Cardiac septum (tissue), 1 donor: ENCODE data around the gene NR3C2. TPM values are rescaled to one million over a fixed set of nuclear protein-coding genes. Genes with fewer than 3 reads are reported as not detected.

Source experiments
- DNase-seq: peaks from one replicate; pipeline ENCODE4 v3.0.0-alpha.2; 2020; ENCODE audit warnings: low spot score
- intact Hi-C: fragments of 100-400 bp; cut with DNase I; formaldehyde crosslinking; loops from one replicate; pipeline ENCODE4 v1.14.0; 2022
- total RNA-seq: library from RNA; stranded (reverse); fragmentation: NEBNext Ultra II Directional; extraction: Animal tissue kit (Norgen Biotek cat#: 25700); gene quantifications from one replicate; pipeline ENCODE4 v1.2.1, GENCODE V29; 2021
- donor health status: DM: no; HTN: no; CAD: no.

The NR3C2 gene
- total RNA-seq, 1 donor from 2014 or later, result 17.3 TPM

GRCh38 chr4:148380291-148380690, 61.9 kb downstream of the NR3C2 start:
- intact Hi-C loops, result no loop called here

GRCh38 chr4:148376151-148376550, 66.1 kb downstream of the NR3C2 start:
- intact Hi-C loops, result no loop called here
- DNase-seq, result no peak

More at GRCh38 chr4:148380291-148380690, 61.9 kb downstream of the NR3C2 start:
- DNase-seq, result no peak

DNA sequence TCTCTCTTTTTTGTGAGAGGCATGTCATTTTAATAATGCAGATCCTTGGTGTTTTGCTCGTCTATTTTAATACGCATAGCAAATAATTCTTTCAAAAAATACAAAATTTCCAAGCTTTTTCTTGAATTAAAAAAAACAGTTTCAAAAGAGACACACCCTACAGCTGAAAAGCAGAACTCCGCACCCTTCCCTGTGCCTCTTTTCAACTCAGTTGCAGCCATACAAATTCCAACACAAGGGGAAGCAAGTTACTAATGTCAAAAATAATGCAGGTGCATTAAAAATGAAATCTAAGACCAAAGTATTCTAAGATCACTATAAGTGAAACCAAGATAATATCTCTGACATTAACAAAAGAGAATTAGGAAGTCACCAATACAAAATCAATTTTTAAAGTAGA, 66.6 kb downstream of the NR3C2 start:
- intact Hi-C loops, result no loop called here
- no peak for DNase-seq

DNA sequence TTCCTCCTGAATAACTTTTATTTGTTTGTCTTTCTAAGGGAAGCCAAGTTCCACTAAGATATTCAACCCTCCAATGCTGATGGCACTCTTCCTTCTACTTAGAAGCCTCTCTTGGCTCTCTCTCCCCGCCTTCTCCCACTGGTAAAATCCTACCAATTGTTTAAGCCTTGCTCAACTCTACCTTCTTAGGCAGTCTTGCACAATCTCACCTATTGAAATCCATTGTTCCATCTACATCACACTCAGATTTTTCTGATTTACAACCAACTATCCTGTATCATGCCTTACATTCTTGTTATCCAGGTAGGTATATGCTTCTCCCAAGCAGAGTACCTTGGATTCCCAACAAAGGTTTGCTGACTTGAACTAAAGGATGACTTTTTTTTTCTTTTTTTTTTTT, 69.1 kb downstream of the NR3C2 start:
- intact Hi-C loops, result no loop called here
- DNase-seq, result no peak

- intact Hi-C loops, result no loop called here
- DNase-seq, result no peak
Observed at GRCh38 chr4:148369919-148370318, 72.3 kb downstream of the NR3C2 start.

DNA sequence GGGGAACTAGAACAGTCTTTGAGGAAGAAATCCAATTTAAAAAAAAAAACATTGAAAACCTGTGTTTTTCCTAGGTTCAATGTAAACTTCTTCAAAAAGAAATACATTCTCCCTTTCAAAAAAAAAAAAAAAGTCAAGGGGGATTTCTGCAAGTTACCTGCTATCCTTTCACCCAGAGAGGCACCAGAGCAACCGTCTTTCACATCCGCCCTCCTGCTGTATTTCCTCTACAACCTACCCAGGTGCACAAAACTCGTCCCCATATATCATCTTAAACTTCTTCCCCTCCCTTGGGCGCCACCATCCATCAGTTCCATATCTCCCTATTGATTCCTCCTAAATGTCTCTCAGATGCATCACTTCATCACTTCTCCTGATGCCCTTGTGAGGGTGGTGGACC, 74.5 kb downstream of the NR3C2 start:
- no peak for DNase-seq
- intact Hi-C loops, result no loop called here

DNA sequence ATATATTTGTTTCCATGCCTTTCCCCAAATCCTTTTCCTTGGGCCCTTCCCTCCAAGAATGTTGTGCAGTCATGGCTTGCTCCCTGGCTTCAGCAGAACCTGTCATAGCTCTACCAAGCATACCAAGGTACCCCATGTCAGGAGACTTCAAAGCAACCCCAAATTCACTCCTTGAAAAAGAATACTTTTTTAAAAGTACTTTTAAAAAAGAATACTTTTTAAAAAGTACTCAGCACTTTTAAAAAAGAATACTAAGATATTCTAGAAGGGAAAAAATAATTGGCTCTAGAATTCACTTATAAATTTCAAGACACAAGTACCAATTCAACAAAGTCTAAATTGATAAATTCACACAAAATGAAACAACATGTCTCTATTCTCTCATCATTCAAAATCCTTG, 76.0 kb downstream of the NR3C2 start:
- no peak for DNase-seq
- intact Hi-C loops, result no loop called here

GRCh38 chr4:148364525-148364924, 77.7 kb downstream of the NR3C2 start:
- intact Hi-C loops, result no loop called here
- no peak for DNase-seq

- no peak for DNase-seq
- intact Hi-C loops, result no loop called here
Observed at GRCh38 chr4:148359769-148360168, 82.4 kb downstream of the NR3C2 start.

- intact Hi-C loops, result no loop called here
- no peak for DNase-seq
Observed at GRCh38 chr4:148355442-148356123, 86.6 kb downstream of the NR3C2 start.

DNA sequence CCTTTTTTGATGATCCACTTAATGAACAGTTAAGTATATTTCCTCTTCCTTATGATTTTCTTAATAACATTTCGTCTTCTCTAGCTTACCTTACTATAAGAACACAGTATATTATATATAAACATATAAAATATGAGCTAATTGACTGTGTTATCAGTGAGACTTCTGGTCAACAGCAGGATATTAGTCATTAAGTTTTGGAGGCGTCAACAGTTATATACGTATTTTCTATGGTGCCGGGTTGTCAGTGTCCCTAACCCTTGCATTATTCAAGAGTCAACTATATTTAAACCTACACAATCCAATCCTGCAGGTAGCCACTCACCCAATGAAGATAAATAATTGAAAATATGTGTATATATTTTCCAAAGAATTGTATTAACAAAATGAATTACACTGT, 88.0 kb downstream of the NR3C2 start:
- intact Hi-C loops, result no loop called here
- DNase-seq, result no peak

- no peak for DNase-seq
- intact Hi-C loops, result no loop called here
Observed at GRCh38 chr4:148353571-148353970, 88.6 kb downstream of the NR3C2 start.

DNA sequence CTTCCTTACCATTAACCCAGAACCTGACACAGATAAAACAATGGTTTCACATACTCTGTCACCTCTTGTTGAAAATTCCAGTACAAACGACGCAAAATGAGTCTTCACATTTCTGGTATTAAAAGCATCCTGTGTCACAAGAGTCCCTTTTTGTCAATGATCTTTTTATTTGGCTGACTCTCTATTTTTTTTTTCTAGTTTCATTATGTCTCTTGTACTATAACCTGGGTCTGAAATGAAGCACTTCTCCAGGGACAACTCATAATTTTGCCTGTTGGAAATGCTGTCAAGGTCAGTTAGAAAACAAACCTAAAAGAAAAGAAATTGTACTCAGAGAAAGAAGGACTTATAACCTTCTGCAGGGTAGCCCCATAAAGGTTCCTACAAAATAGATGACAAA, 93.1 kb downstream of the NR3C2 start:
- intact Hi-C loops, result loop anchor here (10.0 kb wide), 1 partner anchor 96 kb away; the partner anchor contains the start of gene NR3C2
- DNase-seq, result no peak

DNA sequence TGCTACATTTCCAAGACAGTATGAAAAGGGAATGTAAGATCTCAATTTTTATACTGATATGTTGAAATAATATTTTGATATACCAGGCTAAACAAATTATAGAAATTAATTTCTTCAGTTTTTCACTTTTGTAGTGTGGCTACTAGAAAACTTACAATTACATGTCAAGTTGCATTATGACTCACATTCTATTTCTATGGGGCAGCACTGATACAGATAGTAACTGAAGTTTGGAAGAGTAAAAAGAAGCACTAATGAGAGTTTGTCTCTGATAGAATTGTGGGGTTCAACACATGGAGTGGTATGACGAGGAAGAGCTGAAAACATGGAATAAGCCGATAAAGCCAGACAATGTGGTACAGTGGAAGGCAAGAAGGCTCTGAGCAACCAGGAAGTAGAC, 95.6 kb downstream of the NR3C2 start:
- intact Hi-C loops, result loop anchor here (10.0 kb wide), 1 partner anchor 98 kb away; the partner anchor contains the start of gene NR3C2
- no peak for DNase-seq

DNA sequence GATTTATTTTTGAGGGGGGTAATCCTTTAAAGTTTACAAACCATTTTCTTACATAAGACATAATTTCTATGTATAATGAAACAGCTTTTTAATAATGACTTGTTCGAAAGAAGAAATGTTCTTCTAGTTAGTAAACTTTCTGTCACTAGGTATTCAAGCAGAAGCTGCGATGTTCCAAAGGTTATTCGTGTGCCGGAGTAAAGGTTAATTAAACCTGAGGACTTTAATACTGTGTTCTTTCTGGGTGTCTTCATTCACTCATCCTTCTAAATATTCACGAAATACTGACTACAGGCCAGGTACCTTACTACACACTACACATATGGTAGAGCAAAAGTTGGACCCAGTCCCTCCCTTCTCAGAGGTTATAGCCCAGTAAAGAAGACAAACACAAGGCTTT, 96.7 kb downstream of the NR3C2 start:
- no peak for DNase-seq
- intact Hi-C loops, result loop anchor here (10.0 kb wide), 1 partner anchor 99 kb away; the partner anchor contains the start of gene NR3C2

- DNase-seq, result no peak
- intact Hi-C loops, result loop anchor here (10.0 kb wide), 1 partner anchor 100 kb away; the partner anchor contains the start of gene NR3C2
Observed at GRCh38 chr4:148344941-148345340, 97.3 kb downstream of the NR3C2 start.

DNA sequence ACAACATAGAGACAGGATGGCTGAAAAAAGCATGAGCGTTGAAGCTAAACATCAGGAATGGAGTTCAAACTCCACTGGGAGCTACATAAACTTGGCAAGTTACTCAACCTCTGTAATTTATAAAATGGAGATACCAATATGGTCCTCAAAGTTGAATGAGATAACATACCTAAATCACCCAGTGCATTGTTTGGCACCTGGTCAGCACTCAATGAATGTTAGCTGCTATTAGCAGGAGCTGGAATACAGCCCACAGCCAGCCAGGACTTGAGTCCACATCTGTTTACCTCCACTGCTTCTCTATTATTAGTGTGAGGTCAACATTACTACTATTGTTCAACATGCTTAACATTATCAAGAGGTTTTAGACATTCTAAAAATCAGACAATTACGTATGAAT, 97.9 kb downstream of the NR3C2 start:
- no peak for DNase-seq
- intact Hi-C loops, result loop anchor here (10.0 kb wide), 1 partner anchor 100 kb away; the partner anchor contains the start of gene NR3C2

- DNase-seq, result no peak
- intact Hi-C loops, result loop anchor here (10.0 kb wide), 1 partner anchor 103 kb away; the partner anchor contains the start of gene NR3C2
Observed at GRCh38 chr4:148341980-148342800, 100.0 kb downstream of the NR3C2 start.

DNA sequence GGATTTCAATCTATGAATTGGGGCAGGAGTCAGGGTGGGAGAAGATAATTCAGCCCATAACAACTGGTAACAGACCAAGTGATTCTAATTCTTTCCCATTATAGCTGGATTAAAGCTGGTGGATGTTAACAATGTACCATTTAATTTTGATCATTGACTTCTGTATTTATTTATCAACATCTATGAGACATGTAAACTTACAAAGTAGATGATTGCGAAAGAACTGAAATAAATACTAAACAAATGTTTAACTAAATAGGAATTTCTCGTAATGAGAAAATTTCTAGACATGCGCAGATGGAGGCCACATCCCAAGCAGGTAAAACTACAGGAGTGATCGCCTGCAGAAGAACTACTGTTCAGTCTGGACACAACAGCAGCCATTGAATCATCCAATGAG, 107.1 kb downstream of the NR3C2 start:
- DNase-seq, result no peak
- intact Hi-C loops, result no loop called here

DNA sequence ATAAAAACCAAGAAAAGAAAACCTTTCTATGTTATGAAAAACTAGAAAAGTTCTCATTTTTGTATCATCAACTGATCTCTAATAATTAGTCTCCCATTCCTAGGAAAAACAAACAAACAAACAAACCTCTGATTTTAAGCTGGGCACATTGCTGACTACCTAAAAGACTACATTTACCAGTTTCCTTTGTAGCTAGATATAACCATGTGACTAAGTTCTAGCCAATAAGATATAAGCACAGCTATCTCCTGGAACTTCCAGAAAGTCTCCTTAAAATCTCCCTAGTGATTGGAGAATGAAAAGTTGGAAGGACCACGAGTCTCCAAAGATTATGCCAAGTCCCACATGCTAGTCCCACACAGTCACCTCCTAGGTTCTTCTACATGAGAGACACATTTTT, 108.9 kb downstream of the NR3C2 start:
- DNase-seq, result no peak
- intact Hi-C loops, result no loop called here

GRCh38 chr4:148332486-148332885, 109.7 kb downstream of the NR3C2 start:
- no peak for DNase-seq
- intact Hi-C loops, result no loop called here
